ENCODE results near the gene ZNF366.

The ZNF366 gene

GRCh38 chr5:72507231-72507906 lies at the start of gene ZNF366:
TSS of gene ZNF366 (minus strand) at chr5:72507410. CDS start at chr5:72461496, 45,914 bp downstream.
- no peak for DNase-seq

DNA sequence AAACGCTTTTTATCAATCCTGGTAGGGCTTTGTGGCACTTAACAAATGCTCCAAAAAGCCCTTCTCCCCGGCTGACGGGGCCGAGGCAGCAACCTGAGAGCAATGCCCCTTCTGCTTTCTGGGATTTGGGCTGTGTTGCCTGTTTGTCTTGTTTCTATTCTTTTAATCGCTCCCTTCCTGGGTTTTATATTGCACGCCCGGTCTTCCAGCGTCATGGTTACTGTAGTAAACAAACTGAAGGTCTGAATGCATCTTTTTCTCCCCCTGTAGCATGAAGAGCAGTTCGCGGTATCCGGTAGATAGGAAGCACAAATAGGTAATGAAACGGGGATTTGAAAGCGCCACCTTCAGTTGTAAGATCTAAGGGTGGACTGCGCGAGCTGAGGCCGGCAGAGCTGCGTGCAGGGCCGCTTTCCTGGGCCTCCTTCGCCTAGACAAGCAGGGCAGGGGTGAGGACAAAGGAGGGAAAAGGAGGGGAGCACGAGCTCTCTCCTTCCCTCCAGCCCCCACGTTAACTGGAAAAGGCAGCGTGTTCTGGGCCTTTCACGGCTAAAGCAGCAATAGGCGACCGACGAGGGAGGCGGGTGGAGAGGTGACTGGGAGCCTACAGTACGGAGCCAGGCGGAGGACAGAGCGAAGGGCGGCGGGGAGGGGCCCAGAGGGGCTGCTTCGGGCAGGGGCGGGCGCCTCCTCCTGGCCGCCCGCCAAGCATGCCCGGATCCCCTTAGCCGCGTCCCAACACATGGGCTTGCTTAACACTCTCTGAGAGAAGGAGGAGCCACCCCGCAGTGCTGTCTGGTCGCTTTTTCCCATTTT lies 49.3 kb upstream of the ZNF366 start:
- DNase-seq = no peak

DNA sequence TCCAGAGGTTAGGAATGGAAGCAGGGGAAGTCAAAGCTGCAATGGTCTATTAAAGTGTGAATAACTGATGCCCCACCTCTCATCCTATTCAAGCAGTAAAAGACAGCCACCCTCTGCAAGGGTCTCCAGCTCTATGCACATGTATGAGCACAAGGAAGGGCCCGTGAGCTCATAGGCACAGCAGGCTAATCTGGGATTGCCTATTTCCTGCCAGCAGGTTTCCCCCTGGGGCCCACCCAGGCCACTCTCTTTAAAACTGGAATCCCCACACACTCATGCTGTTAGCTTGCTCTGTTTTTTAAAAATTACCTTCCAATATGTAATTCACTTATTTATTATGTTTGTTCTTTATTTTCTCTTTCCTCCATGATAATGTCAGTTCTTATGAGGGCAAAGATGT lies 48.7 kb upstream of the ZNF366 start:
- no peak for DNase-seq

GRCh38 chr5:72554897-72555296 lies 47.7 kb upstream of the ZNF366 start:
- DNase-seq = no peak

GRCh38 chr5:72552041-72552557 lies 44.9 kb upstream of the ZNF366 start:
- no peak for DNase-seq

- no peak for DNase-seq
These were observed 43.4 kb upstream of the ZNF366 start for GRCh38 chr5:72550595-72550994.

DNA sequence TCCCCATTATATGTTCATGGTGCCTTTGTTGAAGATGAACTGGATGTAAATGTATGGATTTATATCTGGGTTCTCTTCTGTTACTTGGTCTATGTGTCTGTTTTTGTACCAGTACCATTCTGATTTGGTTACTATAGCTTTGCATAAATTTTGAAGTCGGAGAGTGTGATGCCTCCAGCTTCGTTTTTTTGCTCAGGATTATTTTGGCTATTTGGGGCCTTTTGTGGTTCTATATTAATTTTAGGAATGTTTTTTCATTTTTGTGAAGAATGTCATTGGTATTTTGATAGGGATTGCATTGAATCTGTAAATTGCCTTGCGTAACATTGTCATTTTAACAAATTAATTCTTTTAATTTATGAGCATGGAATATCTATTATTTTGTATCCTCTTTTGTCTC lies 36.6 kb upstream of the ZNF366 start:
- DNase-seq = no peak

GRCh38 chr5:72543365-72543764 lies 36.2 kb upstream of the ZNF366 start:
- no peak for DNase-seq

DNA sequence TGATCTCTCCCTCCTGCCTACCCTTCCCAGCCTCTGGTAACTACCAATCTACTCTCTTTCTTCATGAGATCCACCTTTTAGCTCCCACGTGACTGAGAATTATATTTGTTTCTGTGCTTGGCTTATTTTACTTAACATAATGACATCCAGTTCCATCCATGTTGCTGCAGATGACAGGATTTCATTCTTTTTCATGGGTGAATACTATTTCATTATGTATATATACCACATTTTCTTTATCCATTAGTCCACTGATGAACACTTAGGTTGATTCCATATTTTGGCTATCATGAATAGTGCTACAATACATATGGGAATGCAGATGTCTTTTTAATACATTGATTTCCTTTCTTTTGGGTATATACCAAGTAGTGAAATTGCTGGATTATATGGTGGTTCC lies 35.5 kb upstream of the ZNF366 start:
- no peak for DNase-seq

DNA sequence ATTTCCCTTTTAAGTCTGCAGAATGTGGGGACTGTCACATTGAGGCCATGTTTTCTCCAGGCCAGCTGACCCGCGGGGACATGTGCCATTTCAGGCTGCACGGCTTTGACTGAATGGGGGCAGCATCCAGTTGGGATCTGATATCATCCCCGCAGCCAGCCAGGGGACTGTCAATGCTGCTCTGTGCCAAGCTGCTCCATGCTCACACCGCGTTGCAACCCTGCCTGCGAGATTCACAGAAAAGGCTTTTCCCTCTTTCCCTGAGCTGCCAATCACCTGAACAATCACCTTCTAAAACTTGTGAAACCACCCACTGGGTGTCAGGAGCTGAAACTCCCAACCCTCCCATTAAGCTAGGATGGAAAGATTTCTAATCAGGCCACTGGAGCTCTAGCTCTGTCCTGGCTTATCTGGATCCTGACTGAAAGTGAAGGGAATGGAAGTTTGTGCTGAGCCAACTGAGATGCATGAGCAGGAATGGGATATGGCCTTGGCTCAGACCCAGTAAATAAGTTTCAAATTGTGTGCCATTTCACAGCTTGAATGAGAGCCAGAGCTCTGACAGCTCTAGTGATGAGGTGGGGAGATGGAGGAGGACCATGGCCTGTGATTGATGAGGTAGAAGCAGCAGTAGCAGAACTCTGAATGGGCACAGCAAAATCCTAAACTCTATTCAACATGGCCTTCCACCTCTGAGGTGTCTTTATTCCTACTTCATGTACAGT lies 34.5 kb upstream of the ZNF366 start:
- no peak for DNase-seq

DNA sequence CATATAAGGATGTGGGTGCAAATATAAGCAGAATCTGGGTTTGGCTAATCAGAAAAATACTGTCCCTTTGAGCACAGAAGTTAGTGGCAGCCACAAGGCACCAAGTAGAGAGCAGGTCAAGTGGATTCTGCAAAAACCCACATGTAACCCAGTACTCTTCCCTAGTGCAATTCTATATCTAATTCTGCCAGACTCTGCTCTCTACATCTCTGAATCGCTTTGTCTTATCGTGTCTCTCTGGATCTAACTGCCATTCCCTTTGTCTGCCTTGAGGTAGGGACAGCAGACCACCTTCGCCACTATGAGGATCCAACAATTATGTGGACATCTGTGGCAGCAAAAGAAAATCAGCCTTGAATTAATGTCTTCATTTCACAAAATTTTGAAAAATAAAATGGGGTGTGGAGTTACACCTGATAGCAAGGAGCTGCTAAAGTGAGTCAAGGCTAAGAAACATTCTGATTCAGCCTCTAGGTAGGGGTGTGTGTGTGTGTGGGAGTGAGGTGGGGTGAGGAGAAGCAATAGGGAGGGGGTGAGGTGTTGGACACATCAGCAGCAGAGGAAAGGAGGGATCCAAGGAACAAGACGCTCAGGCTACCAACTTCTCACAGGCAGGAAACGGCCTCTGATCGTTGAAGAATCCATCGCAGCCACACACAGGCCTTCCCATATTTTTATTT lies 33.7 kb upstream of the ZNF366 start:
- DNase-seq = no peak

- no peak for DNase-seq
These were observed 32.5 kb upstream of the ZNF366 start for GRCh38 chr5:72539726-72540125.

DNA sequence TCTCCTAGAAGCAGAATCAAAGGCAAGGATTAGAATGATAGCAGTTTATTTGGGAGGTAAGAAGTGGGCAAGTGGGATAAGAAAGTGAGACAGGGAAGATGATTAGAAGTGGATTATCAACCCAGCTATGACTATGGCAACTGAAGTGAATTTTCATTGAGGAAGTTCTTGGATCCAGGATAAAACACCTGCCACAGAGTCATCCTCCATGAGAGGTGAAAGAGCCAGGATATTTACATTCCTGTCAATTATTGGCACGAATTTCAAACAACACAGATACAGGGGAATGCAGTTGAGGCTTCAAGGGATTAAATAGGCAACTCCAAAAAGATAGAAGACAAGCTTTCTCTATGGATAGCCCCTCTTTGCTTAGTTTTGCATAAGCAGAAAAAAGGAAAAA lies 31.8 kb upstream of the ZNF366 start:
- no peak for DNase-seq

GRCh38 chr5:72537166-72537565 lies 30.0 kb upstream of the ZNF366 start:
- DNase-seq = no peak

GRCh38 chr5:72531496-72532190 lies 24.4 kb upstream of the ZNF366 start:
- DNase-seq = no peak

DNA sequence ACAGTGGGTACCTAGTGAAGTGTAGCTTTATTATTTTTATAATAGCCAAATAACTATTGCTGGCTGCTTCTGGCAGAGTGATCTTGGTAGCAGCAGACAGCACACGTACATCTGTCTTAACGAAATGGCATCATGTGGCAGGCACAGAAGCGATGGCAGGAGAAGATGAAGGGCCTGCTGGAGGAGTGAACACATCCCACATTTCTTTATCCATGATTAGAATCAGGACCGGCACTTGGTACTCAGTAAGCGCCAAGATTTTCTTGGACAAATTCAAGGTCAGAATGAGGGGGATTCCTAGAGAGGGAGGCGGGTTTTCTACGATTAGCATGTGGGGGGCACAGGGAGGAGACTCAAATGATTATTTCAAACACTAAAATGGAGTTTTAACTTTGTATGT lies 23.0 kb upstream of the ZNF366 start:
- DNase-seq = no peak

DNA sequence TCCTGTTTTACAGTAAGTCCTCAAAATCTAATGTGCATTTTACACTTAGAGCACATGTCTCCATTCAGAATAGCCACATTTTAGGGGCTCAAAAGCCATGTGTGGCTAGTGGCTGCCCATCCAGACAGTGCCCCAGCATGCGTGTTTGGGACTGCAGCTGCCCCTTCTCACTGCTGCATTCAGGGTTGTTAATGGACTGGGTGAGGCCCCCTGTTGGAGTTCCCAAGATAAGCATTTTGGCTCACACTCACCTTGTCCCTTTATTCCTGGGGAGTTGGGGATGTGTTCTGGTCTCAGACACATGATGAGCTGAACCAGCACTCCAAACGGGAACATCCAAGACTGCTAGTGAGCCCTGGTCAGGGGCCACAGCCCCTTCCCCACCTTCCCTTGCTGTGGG lies 22.2 kb upstream of the ZNF366 start:
- DNase-seq = no peak

- DNase-seq = no peak
These were observed 18.6 kb upstream of the ZNF366 start for GRCh38 chr5:72525816-72526215.

GRCh38 chr5:72523960-72524582 lies 16.9 kb upstream of the ZNF366 start:
- DNase-seq = no peak

GRCh38 chr5:72522607-72523006 lies 15.4 kb upstream of the ZNF366 start:
- DNase-seq = no peak

- DNase-seq = no peak
These were observed 11.9 kb upstream of the ZNF366 start for GRCh38 chr5:72519111-72519510.

Measured in activated CD4-positive, alpha-beta T cell treated with anti-CD3 and anti-CD28 coated beads, Interleukin-2, amount 50 U/mL, for 4 hours (primary cell).